ENCODE measurements around the gene ADGRL3. TPM values are rescaled to one million over a fixed set of nuclear protein-coding genes. Genes with fewer than 3 reads are reported as not detected.

Gene ADGRL3
- total RNA-seq, 2 experiments from 2014 or later: not detected

DNA sequence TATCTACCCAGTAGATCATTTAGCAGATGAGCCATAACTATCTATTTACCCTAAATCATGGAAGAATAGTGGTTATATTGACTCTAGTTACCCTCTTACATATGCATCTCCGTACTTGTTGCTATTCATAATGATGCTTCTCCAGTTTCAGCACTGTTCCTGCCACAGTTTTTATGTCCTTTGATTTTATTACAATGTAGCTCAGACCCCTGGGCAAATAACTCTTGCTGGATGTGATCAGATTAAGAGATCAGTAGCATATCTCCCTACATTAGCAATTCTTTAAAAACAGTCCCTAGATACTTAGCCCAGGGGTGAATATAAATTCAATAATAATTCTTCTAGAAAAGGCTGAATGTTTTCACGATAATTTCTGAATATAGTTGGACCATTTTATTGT lies 696.5 kb downstream of the ADGRL3 start:
- intact Hi-C loops (cut with micrococcal nuclease; ENCODE audit: unreplicated experiment): no loop called here
- Histone ChIP-seq H3K79me2 (ENCODE audit: insufficient read depth, low read depth, low read length) (no peaks in the 10 kb centered on the region), H3K27ac (ENCODE audit: low read depth, low read length, poor library complexity, severe bottlenecking) (no peak overlapping the region), H3K4me3 (ENCODE audit: low read depth, low read length, poor library complexity, severe bottlenecking) (no peak overlapping the region), H3K36me3 (ENCODE audit: insufficient read depth, low read length) (no peaks in the 10 kb centered on the region), H3K4me2 (ENCODE audit: low read length) (no peak overlapping the region), H3K9me3 (ENCODE audit: low read length) (no peaks in the 10 kb centered on the region), H2AFZ (ENCODE audit: low read length) (no peak overlapping the region), H3K9me2 (ENCODE audit: insufficient read depth, low read length) (no peaks in the 10 kb centered on the region), H3K4me1 (ENCODE audit: insufficient read depth, low read length, poor library complexity, severe bottlenecking) (no peaks in the 10 kb centered on the region), H4K20me1 (ENCODE audit: insufficient read depth, low read length) (no peaks in the 10 kb centered on the region)
- TF ChIP-seq, protein P1, sequence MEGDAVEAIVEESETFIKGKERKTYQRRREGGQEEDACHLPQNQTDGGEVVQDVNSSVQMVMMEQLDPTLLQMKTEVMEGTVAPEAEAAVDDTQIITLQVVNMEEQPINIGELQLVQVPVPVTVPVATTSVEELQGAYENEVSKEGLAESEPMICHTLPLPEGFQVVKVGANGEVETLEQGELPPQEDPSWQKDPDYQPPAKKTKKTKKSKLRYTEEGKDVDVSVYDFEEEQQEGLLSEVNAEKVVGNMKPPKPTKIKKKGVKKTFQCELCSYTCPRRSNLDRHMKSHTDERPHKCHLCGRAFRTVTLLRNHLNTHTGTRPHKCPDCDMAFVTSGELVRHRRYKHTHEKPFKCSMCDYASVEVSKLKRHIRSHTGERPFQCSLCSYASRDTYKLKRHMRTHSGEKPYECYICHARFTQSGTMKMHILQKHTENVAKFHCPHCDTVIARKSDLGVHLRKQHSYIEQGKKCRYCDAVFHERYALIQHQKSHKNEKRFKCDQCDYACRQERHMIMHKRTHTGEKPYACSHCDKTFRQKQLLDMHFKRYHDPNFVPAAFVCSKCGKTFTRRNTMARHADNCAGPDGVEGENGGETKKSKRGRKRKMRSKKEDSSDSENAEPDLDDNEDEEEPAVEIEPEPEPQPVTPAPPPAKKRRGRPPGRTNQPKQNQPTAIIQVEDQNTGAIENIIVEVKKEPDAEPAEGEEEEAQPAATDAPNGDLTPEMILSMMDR (conservative IDR thresholded peaks at IDR 0.05; ENCODE audit: low read length): no peak
- TF ChIP-seq EZH2phosphoT487 (IDR thresholded peaks at IDR 0.05; ENCODE audit: borderline replicate concordance, low read depth, low read length): no peak
- ChIA-PET POLR2A (no interaction called here), CTCF (ENCODE audit: unreplicated experiment) (no interaction called here)
- no peak for DNase-seq (ENCODE audit: low spot score)
- BruUV-seq (replicated peaks): no TSS peak

DNA sequence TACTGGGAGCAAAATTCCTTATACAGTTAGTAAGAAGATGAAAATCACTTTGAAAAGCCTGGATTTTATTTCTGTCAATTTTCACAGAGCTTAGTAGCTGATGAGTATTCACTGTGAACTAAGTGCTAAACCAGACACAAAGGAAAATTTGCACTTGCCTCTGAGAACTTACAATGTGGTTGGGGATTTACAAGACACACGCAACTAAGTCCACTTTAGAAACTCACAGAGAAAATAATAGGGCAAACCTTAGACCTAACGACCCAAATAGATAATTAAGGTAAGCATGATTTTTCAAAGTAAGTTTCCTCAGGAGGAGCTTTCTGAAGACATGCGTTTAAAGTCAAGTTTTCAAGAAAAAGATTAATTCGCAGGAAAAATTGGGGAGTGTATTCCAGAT lies 708.9 kb downstream of the ADGRL3 start:
- Histone ChIP-seq H3K27ac (ENCODE audit: low read depth, low read length, poor library complexity, severe bottlenecking) (no peak overlapping the region), H3K79me2 (ENCODE audit: insufficient read depth, low read depth, low read length) (no peaks in the 10 kb centered on the region), H2AFZ (ENCODE audit: low read length) (no peak overlapping the region), H4K20me1 (ENCODE audit: insufficient read depth, low read length) (no peaks in the 10 kb centered on the region), H3K4me2 (ENCODE audit: low read length) (no peak overlapping the region), H3K36me3 (ENCODE audit: insufficient read depth, low read length) (no peaks in the 10 kb centered on the region), H3K4me3 (ENCODE audit: low read depth, low read length, poor library complexity, severe bottlenecking) (no peak overlapping the region), H3K4me1 (ENCODE audit: insufficient read depth, low read length, poor library complexity, severe bottlenecking) (no peaks in the 10 kb centered on the region), H3K9me3 (ENCODE audit: low read length) (no peaks in the 10 kb centered on the region), H3K9me2 (ENCODE audit: insufficient read depth, low read length) (no peaks in the 10 kb centered on the region)
- no peak for DNase-seq (ENCODE audit: low spot score)
- BruUV-seq (replicated peaks): no TSS peak
- ChIA-PET CTCF (ENCODE audit: unreplicated experiment) (no interaction called here), POLR2A (no interaction called here)
- intact Hi-C loops (cut with micrococcal nuclease; ENCODE audit: unreplicated experiment): no loop called here
- TF ChIP-seq, protein P1 (conservative IDR thresholded peaks at IDR 0.05; ENCODE audit: low read length): no peak
- no peak for TF ChIP-seq EZH2phosphoT487 (IDR thresholded peaks at IDR 0.05; ENCODE audit: borderline replicate concordance, low read depth, low read length)

DNA sequence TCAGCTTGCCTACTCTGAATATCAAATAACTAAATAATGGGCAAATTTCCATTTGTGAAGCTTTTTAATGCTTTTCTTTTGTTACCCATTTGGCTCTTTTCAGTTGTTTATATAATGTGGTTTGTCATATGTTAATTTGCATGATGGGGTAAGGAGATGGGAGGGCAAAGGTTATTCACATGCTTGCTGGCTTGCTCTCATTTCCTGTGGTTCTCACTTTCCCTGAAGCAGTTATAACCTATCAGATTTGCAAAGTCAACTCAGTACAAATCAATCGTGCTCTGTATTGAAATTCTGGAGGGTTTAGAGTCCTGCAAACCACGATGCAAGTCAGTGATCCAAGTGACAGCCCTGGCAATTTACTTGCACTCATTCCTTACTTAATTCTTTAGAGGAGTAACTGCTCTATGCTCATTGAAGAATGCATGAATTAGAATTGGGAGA lies 711.2 kb downstream of the ADGRL3 start:
- DNase-seq (ENCODE audit: low spot score): no peak
- CTCF ChIA-PET (ENCODE audit: unreplicated experiment): no interaction called here
- TF ChIP-seq EZH2phosphoT487 (IDR thresholded peaks at IDR 0.05; ENCODE audit: borderline replicate concordance, low read depth, low read length): no peak
- TF ChIP-seq, protein P1 (conservative IDR thresholded peaks at IDR 0.05; ENCODE audit: low read length): no peak
- no peaks in the 10 kb centered on the region for H3K79me2 ChIP-seq (ENCODE audit: insufficient read depth, low read depth, low read length)
- no peak overlapping the region for H3K4me3 ChIP-seq (ENCODE audit: low read depth, low read length, poor library complexity, severe bottlenecking)
- POLR2A ChIA-PET: interaction anchor here (0.6 to 0.7 kb wide), 3 partner anchors 63 to 1161 kb away, joined by 3 read pairs; no protein-coding TSS in a partner anchor
- no peak overlapping the region for H3K4me2 ChIP-seq (ENCODE audit: low read length)
- H4K20me1 ChIP-seq (ENCODE audit: insufficient read depth, low read length): no peaks in the 10 kb centered on the region
- H3K27ac ChIP-seq (ENCODE audit: low read depth, low read length, poor library complexity, severe bottlenecking): no peak overlapping the region
- no peaks in the 10 kb centered on the region for H3K36me3 ChIP-seq (ENCODE audit: insufficient read depth, low read length)
- no peaks in the 10 kb centered on the region for H3K9me2 ChIP-seq (ENCODE audit: insufficient read depth, low read length)
- H3K4me1 ChIP-seq (ENCODE audit: insufficient read depth, low read length, poor library complexity, severe bottlenecking): no peaks in the 10 kb centered on the region
- BruUV-seq (replicated peaks): no TSS peak
- no peak overlapping the region for H2AFZ ChIP-seq (ENCODE audit: low read length)
- intact Hi-C loops (cut with micrococcal nuclease; ENCODE audit: unreplicated experiment): no loop called here
- H3K9me3 ChIP-seq (ENCODE audit: low read length): no peaks in the 10 kb centered on the region

All from OCI-LY7 (cell line).